GM13977 (cell line): Measurements from ENCODE around the gene SRSF8.
A peak's percentile ranks its signal among the peaks of the same experiment; 100 is the strongest.

Source experiments
- DNase-seq: peaks from one replicate; pipeline ENCODE4 v3.0.0; 2012; ENCODE audit warnings: low spot score
- CTCF ChIP-seq: IDR thresholded peaks from 2 replicates; pipeline ENCODE4 v1.5.1; 2012; ENCODE audit warnings: mild to moderate bottlenecking, control low read depth; ENCODE audit not compliant: insufficient read depth; ENCODE audit errors: extremely low read depth, missing control alignments
- in situ Hi-C: fragments of 300-500 bp; cut with MboI; formaldehyde crosslinking; loops from one replicate; pipeline ENCODE4 v1.12.0; 2022; ENCODE audit warnings: low sequenced_read_pairs, low pct_unique_long_range_greater_than_20kb, mixed read lengths, inconsistent platforms; ENCODE audit not compliant: unreplicated experiment

SRSF8 gene

GRCh38 chr11:95067841-95068219, 1.1 kb downstream of the SRSF8 start:
- no peak for TF ChIP-seq CTCF
- DNase-seq = no peak
- in situ Hi-C loops = no loop called here

DNA sequence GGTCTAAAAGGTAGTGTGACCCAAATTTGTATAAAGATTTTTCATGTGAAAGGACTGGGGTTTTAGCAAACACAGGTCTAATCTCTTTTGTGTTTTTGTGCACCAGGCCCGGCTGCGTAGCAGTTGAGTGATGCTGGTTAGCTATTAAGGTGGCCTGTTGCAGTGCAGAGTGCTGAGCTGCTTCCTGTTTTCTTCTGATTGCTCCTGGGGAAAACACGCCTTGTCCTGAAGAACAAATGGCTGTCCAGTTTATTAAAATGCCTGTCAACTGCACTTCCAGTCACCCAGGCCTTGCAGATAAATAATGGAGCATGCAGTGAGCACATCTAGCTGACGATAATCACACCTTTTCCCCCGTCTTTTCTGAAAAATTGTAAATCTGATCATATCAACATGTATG, 1.8 kb downstream of the SRSF8 start:
- in situ Hi-C loops = no loop called here
- TF ChIP-seq CTCF = no peak

GRCh38 chr11:95070471-95070870, 3.8 kb downstream of the SRSF8 start:
- TF ChIP-seq CTCF = no peak
- in situ Hi-C loops = loop anchor here (10.0 kb wide), 1 partner anchor 64 kb away; no protein-coding TSS in a partner anchor

More for the DNA sequence above, 1.8 kb downstream of the SRSF8 start:
- DNase-seq = peak; percentile 69

GRCh38 chr11:95072948-95073347, 6.2 kb downstream of the SRSF8 start:
- in situ Hi-C loops = loop anchor here (10.0 kb wide), 1 partner anchor 62 kb away; no protein-coding TSS in a partner anchor
- no peak for TF ChIP-seq CTCF
- no peak for DNase-seq

More at GRCh38 chr11:95070471-95070870, 3.8 kb downstream of the SRSF8 start:
- DNase-seq = no peak

- no peak for TF ChIP-seq CTCF
- in situ Hi-C loops = loop anchor here (10.0 kb wide), 1 partner anchor 60 kb away; no protein-coding TSS in a partner anchor
- DNase-seq = no peak
Measured at GRCh38 chr11:95074792-95075563, 8.3 kb downstream of the SRSF8 start.

DNA sequence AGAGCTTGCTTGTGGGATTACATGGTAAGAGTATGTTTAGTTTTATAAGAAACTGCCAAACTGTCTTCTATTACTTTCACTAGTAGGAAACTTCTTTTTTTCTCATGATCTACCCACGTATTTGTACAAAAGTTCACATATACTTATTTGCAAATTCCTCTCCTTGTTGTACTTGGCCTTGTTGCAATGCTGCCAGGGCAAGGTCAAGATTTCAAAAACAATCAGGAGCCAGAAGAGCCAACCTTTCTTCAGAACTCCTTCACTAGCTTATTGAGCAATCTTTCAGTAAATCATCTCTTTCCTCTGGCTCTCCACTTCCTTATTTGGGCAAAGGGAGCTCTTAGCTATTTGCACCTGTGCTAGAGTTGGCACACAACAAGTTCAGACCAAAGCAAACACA, 9.7 kb downstream of the SRSF8 start:
- no peak for TF ChIP-seq CTCF
- in situ Hi-C loops = loop anchor here (10.0 kb wide), 1 partner anchor 58 kb away; no protein-coding TSS in a partner anchor
- DNase-seq = no peak
